B cell (primary cell): ENCODE results near the gene SRRM3.

ENCODE experiments used
- EZH2 ChIP-seq: IDR thresholded peaks from 2 replicates; pipeline ENCODE4 v1.6.1; 2012; ENCODE audit warnings: borderline replicate concordance, low read depth, mild to moderate bottlenecking, moderate library complexity, low read length; ENCODE audit not compliant: insufficient read depth, poor library complexity, severe bottlenecking
- TF ChIP-seq, protein P1 (sequence below): fragments of 200-600 bp; IDR thresholded peaks from one replicate; pipeline ENCODE4 v1.8.0; 2022; ENCODE audit warnings: antibody characterized with exemption, mild to moderate bottlenecking

GRCh38 chr7:76211216-76211615 lies 9.5 kb downstream of the SRRM3 start:
- TF ChIP-seq, protein P1, sequence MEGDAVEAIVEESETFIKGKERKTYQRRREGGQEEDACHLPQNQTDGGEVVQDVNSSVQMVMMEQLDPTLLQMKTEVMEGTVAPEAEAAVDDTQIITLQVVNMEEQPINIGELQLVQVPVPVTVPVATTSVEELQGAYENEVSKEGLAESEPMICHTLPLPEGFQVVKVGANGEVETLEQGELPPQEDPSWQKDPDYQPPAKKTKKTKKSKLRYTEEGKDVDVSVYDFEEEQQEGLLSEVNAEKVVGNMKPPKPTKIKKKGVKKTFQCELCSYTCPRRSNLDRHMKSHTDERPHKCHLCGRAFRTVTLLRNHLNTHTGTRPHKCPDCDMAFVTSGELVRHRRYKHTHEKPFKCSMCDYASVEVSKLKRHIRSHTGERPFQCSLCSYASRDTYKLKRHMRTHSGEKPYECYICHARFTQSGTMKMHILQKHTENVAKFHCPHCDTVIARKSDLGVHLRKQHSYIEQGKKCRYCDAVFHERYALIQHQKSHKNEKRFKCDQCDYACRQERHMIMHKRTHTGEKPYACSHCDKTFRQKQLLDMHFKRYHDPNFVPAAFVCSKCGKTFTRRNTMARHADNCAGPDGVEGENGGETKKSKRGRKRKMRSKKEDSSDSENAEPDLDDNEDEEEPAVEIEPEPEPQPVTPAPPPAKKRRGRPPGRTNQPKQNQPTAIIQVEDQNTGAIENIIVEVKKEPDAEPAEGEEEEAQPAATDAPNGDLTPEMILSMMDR: no peak
- no peak for TF ChIP-seq EZH2
